Hematopoietic multipotent progenitor cell treated with erythropoietin and hydrocortisone succinate and interleukin-3 and kit ligand, for 8 days (in vitro differentiated cells): ENCODE data around the gene ZC3H8.
"Not testable (repeated sequence)": the region's sequence is repeated elsewhere in the genome, so short reads cannot be mapped to it uniquely, and the experiment has no call there.

ENCODE experiments used
- DNase-seq: peaks from one replicate; pipeline ENCODE4 v3.0.0-alpha.2; 2015

The ZC3H8 gene

GRCh38 chr2:112254466-112255240 lies at the start of gene ZC3H8:
ZC3H8 (minus strand) TSS chr2:112255042; CDS start chr2:112254981, 61 bp downstream.
- peak; percentile 93 for DNase-seq

- DNase-seq, result peak; percentile 16
Observed at GRCh38 chr2:112304298-112304941, 49.6 kb upstream of the ZC3H8 start.

GRCh38 chr2:112301973-112302372 lies 47.1 kb upstream of the ZC3H8 start:
- DNase-seq, result no peak

GRCh38 chr2:112301171-112301584 lies 46.3 kb upstream of the ZC3H8 start:
- DNase-seq, result peak; percentile 70

DNA sequence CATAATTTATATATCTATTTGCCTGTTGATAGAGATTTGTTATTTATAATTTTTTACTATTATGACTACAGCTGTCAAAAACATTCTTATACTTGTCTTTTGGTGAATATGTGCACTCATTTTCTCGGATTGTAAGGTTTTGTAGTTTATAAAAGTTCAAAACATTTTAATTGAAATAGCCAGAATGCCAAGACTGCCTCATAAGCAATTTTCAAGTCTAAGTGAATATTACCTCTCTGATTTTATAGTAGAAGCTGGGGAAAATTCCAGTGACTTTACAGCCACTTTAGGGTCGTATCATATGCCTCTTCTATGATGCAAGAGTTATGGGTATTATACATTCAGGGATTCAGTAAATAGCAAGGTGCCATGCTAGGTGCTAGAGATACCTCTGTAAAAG lies 41.6 kb upstream of the ZC3H8 start:
- no peak for DNase-seq

DNA sequence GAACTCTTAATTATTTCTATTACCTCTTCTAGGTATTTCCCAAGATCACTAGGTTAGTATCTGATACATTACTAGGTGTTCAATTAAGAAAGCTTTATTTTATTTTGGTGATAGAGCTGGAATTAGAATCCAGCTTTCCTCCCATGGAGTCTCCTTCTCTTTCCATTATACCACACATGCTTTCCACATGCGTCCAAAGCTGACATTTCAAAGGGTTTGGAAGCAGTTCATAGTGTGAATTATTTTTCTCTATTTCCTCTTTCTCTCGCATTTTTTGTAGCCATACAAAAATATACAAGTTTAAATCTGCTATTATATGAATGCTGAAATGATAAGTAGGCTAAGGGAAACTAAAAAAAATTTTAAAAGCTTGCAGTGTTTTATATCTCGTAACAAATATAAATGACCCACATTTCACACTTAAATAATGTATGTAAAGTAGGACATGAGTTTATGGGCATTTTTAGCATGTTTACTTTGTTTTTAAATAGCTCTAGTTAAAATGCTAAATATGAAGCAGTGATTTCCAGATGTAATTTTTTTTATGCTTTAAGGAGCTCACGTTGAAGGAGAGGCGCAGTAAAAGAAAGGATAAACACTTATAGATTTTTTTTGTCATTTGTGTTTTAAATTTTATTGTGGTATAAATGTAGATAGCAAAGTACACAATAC lies 40.7 kb upstream of the ZC3H8 start:
- no peak for DNase-seq

DNA sequence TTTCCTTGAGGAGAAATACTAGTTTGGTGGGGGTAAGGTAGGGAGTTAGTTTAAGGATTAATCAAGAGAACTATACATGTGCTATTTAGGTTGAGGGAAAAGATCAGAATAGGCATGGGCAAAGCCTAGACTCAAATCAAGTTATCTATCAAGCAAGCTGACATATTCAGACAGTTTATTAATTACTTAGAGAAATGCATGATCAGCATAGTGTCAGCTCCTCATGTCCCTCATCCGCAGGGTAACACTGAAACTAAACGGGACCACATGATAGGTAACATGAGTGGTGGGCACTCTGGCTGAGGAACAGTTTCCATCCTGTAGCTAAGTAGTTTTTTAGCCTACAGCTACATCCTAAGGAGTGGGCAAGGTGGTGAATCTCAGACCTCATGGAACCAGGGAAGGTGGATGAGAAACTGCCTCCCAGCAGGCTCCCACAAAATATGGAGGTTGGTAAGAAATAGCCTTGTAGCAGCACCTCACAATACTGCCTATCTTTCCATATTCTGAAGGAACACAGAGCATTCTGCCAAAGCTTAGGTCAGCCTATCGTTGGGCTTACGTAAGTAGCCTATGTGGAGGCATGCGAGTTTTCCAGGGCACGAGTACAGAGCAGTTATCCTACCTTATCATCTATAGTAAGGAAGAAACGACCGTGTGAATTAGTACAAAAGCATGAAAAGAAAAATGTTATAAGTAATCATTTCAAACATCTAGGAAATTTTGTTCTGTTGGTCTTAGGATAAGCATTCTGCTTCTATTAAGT lies 39.0 kb upstream of the ZC3H8 start:
- no peak for DNase-seq

DNA sequence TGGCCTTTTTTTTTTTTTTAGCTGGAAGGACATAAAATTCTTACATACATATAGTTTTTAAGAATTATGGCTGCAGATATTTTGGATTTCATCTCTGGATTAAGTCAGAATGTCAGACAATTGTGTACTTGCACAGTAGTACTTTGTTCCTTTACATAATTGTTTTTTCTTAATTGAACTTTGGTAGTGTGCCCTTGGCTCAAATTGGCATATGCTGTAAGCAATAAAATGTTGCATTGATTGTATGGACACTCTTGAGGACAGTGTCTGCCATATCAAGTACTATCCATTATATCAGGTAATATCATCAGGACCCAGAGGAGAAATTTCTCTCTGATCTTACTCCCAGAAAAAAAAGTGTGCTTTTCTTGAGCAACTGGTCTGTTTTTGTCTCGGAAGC lies 35.8 kb upstream of the ZC3H8 start:
- no peak for DNase-seq

DNA sequence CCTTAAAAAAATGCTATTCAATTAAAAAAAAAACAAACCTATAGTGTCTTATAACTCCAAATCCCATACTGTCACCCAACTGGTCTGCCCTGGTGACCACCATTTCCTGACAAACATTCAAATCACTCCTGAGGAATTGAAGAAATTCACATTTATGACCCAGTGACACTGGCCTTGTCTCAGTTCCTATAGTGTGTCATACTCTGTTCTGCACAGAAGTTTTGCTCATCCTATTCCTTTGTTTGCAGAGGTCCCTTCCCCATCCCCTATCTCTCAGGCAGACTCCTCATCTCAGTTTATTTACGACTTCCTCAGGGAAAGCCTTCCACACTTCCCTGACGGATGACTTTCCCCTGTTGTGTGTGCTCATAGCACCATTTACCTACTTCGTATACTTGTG lies 35.2 kb upstream of the ZC3H8 start:
- DNase-seq, result no peak

- not testable (repeated sequence) for DNase-seq
Observed at GRCh38 chr2:112283535-112283934, 28.7 kb upstream of the ZC3H8 start.

- DNase-seq, result not testable (repeated sequence)
Observed at GRCh38 chr2:112282066-112282465, 27.2 kb upstream of the ZC3H8 start.

- no peak for DNase-seq
Observed at GRCh38 chr2:112277596-112278220, 22.9 kb upstream of the ZC3H8 start.

DNA sequence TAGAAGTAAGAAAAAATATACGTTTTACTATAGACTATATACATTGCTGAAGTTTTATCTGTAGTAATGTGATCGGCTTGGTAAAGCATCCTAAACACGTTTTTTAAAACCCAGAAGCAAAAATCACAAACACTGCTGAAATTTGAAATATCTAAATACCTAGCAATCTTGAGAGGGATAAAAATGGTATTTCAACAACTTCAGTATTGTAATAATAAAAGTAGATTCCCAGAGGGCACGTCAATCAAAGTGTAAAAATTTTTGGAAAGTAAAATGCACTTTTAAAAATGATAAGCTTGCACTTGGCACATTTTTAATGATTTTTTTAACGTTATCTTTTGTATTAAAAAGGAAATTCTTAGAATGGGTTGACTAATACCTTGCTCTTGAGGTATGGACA lies 22.1 kb upstream of the ZC3H8 start:
- DNase-seq, result no peak

DNA sequence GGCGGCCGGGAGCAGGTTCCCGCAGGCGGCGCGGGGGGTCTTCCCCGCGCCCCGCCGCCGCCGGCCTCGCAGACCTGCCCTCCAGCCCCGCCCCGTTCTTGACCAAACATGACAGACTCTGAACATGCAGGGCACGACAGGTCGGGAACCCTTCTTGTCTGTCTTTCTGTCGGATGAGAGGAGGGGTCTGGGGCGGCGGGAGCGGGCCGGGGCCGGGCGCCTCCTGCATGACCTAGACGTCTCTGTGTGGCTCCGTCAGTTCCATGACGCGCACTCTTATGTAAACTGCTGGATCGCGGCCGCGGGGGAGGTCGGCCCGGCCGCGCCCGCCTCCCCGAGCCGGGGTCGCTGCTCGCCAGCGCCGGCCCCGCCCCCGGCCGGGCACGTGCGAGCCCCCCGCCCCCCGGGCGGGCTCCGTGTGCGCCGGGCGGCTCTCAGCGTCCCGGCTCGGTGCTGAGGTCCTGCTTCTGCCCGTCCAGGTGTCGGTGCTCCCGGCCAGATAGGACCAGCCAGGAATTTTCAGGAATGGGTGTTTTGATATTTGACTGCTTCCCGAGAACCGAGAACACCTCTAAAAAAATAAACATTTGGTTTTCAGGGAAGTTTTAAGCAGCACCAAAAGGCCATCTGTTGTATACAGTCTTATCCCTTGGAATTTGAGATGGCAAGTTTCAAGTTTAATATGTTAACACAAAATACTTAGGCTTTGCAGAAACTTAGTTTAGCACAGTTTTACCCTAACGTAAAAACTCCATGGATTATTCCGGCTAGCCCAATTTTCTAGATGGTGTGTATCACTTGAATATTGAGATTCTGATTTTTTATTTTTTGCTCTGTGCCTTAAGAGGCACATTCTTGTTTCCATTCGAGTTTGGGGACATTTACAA lies 21.3 kb upstream of the ZC3H8 start:
- peak; percentile 83 for DNase-seq

DNA sequence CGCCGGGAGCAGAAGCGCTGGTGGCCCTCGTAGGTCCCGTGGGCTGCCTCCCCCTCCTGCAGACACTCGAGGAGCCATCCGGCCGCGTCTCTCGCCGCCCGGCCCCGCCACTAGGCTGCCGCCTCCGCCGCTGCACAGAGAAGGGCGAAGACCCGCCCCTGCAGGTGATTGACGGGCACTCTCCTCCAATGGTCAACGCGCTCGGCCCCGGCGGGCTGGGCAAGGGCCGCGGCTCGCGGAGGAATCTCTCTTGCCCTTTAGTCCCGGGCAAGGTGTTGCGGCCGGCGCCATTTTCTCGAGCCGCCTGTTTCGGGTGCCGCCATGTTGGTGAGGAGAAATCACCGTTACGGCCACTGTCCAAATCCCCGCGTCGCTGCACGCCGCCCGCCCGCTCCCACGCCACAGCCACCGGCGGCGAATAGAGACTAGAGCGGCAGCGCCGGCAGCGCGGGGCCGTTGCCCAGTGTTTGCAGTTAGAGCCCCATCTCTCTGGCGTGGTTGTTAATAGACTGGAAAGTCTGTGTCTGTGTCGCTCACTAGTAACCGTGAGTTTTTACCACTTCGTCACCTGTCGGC lies 20.6 kb upstream of the ZC3H8 start, which contains the start of gene ZC3H6:
TSS of gene ZC3H6 (plus strand) at position 287 of the 576 bp plus-strand sequence. CDS start 398 bp downstream, outside the sequence.
- DNase-seq, result peak; percentile 96

- DNase-seq, result peak; percentile 31
Observed at GRCh38 chr2:112273349-112273748, 18.5 kb upstream of the ZC3H8 start.

DNA sequence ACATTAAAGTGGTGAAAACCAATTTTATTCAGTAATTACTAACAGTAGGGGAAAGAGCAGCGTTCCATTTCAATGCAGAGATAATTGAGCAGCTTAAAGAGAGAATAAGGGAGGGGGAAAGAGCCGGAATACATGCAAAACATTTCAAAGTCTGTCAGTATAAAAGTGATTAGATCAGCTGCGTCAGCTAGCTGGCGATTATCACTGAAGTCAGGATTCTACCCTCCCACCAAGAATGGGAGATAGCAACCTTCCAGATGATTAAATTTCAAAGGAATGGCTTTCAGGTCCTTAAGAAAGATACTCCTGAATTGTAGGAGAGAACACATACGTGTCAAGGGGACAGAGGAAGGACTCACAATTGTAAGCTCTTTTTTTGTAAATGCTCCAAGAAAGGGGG lies 17.8 kb upstream of the ZC3H8 start:
- DNase-seq, result peak; percentile 65

- no peak for DNase-seq
Observed at GRCh38 chr2:112268547-112268946, 13.7 kb upstream of the ZC3H8 start.

DNA sequence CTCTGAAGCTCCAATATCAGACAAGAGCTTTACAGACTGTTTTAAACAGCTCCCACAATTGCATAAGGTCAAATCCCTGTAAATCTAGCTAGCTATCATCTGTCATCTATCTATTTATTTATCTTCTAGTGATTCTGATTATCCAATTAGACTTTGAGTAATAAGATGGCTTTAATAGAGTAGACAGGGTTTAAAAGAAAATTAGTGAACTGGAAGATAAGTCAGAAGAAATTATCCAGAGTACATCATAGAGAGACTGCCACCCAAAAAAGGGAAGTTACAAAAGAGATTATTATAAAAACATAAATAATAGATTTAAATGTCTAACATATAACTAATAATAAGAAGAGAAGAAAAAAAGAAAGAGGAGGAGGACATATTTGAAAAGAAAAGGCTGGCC lies 8.0 kb upstream of the ZC3H8 start:
- no peak for DNase-seq

DNA sequence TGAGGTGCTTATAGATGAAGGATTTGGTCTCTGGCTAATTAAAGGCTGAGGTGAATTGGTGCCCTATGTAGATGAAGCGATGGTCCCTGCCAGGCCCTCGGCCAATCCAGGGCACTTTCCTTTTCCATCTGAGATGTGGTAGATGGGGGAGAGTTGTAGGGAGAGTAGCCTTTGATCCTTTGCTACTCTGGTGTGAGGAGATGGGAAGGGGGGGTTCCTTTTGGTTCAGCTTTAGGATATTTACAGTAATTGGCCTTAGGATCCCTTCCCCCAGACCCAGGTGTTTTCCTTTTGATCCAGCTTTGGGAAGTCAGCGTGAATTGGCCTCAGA lies 5.4 kb upstream of the ZC3H8 start:
- no peak for DNase-seq
